ENCODE results near the gene PRDM11.

DNA sequence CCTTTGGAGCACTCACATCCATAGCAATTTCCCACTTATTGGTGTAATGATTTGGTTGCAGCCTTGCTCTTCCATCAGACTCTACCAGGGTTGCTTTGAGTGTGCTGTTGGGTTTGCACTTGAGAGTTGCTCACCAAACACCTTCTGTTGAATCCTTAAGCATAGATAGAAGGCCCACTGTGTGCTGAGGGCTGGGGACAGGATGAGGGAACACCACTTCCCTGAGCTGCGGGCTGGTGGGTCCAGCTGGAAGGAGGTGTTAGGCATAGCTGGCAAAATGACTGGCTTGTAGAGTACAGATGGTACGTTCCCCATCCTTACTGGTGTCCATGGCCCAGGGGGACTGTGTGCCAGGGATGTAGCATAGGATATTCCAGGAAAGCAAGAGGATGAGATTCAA lies 3.9 kb downstream of the PRDM11 start:
- TF ChIP-seq, protein P1, sequence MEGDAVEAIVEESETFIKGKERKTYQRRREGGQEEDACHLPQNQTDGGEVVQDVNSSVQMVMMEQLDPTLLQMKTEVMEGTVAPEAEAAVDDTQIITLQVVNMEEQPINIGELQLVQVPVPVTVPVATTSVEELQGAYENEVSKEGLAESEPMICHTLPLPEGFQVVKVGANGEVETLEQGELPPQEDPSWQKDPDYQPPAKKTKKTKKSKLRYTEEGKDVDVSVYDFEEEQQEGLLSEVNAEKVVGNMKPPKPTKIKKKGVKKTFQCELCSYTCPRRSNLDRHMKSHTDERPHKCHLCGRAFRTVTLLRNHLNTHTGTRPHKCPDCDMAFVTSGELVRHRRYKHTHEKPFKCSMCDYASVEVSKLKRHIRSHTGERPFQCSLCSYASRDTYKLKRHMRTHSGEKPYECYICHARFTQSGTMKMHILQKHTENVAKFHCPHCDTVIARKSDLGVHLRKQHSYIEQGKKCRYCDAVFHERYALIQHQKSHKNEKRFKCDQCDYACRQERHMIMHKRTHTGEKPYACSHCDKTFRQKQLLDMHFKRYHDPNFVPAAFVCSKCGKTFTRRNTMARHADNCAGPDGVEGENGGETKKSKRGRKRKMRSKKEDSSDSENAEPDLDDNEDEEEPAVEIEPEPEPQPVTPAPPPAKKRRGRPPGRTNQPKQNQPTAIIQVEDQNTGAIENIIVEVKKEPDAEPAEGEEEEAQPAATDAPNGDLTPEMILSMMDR (IDR thresholded peaks at IDR 0.05) = no peak
- TF ChIP-seq POLR2AphosphoS5 (IDR thresholded peaks at IDR 0.05) (no peak), POLR2A (IDR thresholded peaks at IDR 0.05) (no peak), EP300 (IDR thresholded peaks at IDR 0.05) (no peak)

All from stomach (tissue), 4 donors.